WTC11 (cell line): ENCODE measurements around the gene PPIH.

Source experiments
- CTCF ChIP-seq: fragments of 200-600 bp; IDR thresholded peaks from 2 replicates; pipeline ENCODE4 v1.8.0; 2022; ENCODE audit warnings: antibody characterized with exemption
- ELF4 ChIP-seq: sonication (generic); formaldehyde crosslinking; IDR thresholded peaks from 2 replicates; pipeline ENCODE4 v1.8.1; 2022; ENCODE audit warnings: low read depth, mild to moderate bottlenecking, moderate library complexity, missing genetic modification reagents
- FOXK1 ChIP-seq: sonication (generic); formaldehyde crosslinking; IDR thresholded peaks from 2 replicates; pipeline ENCODE4 v1.8.0; 2022; ENCODE audit warnings: mild to moderate bottlenecking, moderate library complexity, missing genetic modification reagents
- JUN ChIP-seq: sonication (generic); formaldehyde crosslinking; IDR thresholded peaks from 2 replicates; pipeline ENCODE4 v1.8.0; 2023; ENCODE audit warnings: mild to moderate bottlenecking, missing genetic modification reagents
- RELA ChIP-seq: sonication (generic); formaldehyde crosslinking; IDR thresholded peaks from 2 replicates; pipeline ENCODE4 v1.8.1; 2022; ENCODE audit warnings: missing genetic modification reagents, mild to moderate bottlenecking, borderline replicate concordance
- TP53 ChIP-seq: sonication (generic); formaldehyde crosslinking; IDR thresholded peaks from 2 replicates; pipeline ENCODE4 v1.8.1; 2023; ENCODE audit warnings: mild to moderate bottlenecking, missing genetic modification reagents
- ZNF121 ChIP-seq: sonication (generic); formaldehyde crosslinking; IDR thresholded peaks from 2 replicates; pipeline ENCODE4 v1.8.0; 2023; ENCODE audit warnings: missing genetic modification reagents
- ZNF232 ChIP-seq: sonication (generic); formaldehyde crosslinking; IDR thresholded peaks from 2 replicates; pipeline ENCODE4 v1.8.0; 2022; ENCODE audit warnings: mild to moderate bottlenecking, missing genetic modification reagents
- ZNF281 ChIP-seq: sonication (generic); formaldehyde crosslinking; IDR thresholded peaks from 2 replicates; pipeline ENCODE4 v1.8.0; 2023; ENCODE audit warnings: mild to moderate bottlenecking, missing genetic modification reagents
- TF ChIP-seq, protein P1 (sequence below): sonication (generic); formaldehyde crosslinking; IDR thresholded peaks from 2 replicates; pipeline ENCODE4 v1.8.1; 2022; ENCODE audit warnings: low read depth, missing genetic modification reagents, borderline replicate concordance
- TF ChIP-seq, protein P2 (sequence below): sonication (generic); formaldehyde crosslinking; IDR thresholded peaks from 2 replicates; pipeline ENCODE4 v1.8.0; 2023; ENCODE audit warnings: missing genetic modification reagents
- TF ChIP-seq, protein P3 (sequence below): sonication (generic); formaldehyde crosslinking; IDR thresholded peaks from 2 replicates; pipeline ENCODE4 v1.8.0; 2022; ENCODE audit warnings: mild to moderate bottlenecking, missing genetic modification reagents
- TF ChIP-seq, protein P4 (sequence below): sonication (generic); formaldehyde crosslinking; IDR thresholded peaks from 2 replicates; pipeline ENCODE4 v1.8.0; 2023; ENCODE audit warnings: missing genetic modification reagents, mild to moderate bottlenecking, borderline replicate concordance

DNA sequence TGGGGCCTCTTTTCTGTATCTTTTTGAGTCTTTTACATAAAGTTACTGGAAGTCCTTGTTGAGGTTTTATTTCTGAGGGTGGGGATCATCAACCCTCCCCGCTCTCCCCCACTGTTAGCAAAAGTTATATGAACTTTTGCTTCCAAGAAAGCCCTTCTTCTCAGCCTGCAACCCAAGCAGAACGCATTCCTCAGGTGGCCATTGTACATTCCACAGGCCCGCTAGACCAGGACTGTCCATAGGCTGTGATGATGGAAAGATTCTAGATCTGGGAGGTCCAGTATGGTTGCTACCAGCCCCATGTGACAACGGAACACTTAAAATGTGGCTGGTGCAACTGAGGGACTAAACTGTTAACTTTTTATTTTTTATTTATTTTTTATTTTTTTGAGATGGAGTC, 12.2 kb downstream of the PPIH start:
- TF ChIP-seq JUN (CRISPR knock-in tag) (no peak), CTCF (no peak), ELF4 (CRISPR knock-in tag) (no peak), ZNF232 (no peak), TP53 (CRISPR knock-in tag) (no peak), RELA (CRISPR knock-in tag) (no peak), FOXK1 (CRISPR knock-in tag) (no peak), ZNF121 (CRISPR knock-in tag) (no peak), ZNF281 (CRISPR knock-in tag) (no peak)
- TF ChIP-seq, protein P1, sequence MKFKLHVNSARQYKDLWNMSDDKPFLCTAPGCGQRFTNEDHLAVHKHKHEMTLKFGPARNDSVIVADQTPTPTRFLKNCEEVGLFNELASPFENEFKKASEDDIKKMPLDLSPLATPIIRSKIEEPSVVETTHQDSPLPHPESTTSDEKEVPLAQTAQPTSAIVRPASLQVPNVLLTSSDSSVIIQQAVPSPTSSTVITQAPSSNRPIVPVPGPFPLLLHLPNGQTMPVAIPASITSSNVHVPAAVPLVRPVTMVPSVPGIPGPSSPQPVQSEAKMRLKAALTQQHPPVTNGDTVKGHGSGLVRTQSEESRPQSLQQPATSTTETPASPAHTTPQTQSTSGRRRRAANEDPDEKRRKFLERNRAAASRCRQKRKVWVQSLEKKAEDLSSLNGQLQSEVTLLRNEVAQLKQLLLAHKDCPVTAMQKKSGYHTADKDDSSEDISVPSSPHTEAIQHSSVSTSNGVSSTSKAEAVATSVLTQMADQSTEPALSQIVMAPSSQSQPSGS (CRISPR knock-in tag): no peak
- TF ChIP-seq, protein P2, sequence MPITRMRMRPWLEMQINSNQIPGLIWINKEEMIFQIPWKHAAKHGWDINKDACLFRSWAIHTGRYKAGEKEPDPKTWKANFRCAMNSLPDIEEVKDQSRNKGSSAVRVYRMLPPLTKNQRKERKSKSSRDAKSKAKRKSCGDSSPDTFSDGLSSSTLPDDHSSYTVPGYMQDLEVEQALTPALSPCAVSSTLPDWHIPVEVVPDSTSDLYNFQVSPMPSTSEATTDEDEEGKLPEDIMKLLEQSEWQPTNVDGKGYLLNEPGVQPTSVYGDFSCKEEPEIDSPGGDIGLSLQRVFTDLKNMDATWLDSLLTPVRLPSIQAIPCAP (CRISPR knock-in tag): no peak
- TF ChIP-seq, protein P3, sequence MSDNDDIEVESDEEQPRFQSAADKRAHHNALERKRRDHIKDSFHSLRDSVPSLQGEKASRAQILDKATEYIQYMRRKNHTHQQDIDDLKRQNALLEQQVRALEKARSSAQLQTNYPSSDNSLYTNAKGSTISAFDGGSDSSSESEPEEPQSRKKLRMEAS (CRISPR knock-in tag): no peak
- TF ChIP-seq, protein P4, sequence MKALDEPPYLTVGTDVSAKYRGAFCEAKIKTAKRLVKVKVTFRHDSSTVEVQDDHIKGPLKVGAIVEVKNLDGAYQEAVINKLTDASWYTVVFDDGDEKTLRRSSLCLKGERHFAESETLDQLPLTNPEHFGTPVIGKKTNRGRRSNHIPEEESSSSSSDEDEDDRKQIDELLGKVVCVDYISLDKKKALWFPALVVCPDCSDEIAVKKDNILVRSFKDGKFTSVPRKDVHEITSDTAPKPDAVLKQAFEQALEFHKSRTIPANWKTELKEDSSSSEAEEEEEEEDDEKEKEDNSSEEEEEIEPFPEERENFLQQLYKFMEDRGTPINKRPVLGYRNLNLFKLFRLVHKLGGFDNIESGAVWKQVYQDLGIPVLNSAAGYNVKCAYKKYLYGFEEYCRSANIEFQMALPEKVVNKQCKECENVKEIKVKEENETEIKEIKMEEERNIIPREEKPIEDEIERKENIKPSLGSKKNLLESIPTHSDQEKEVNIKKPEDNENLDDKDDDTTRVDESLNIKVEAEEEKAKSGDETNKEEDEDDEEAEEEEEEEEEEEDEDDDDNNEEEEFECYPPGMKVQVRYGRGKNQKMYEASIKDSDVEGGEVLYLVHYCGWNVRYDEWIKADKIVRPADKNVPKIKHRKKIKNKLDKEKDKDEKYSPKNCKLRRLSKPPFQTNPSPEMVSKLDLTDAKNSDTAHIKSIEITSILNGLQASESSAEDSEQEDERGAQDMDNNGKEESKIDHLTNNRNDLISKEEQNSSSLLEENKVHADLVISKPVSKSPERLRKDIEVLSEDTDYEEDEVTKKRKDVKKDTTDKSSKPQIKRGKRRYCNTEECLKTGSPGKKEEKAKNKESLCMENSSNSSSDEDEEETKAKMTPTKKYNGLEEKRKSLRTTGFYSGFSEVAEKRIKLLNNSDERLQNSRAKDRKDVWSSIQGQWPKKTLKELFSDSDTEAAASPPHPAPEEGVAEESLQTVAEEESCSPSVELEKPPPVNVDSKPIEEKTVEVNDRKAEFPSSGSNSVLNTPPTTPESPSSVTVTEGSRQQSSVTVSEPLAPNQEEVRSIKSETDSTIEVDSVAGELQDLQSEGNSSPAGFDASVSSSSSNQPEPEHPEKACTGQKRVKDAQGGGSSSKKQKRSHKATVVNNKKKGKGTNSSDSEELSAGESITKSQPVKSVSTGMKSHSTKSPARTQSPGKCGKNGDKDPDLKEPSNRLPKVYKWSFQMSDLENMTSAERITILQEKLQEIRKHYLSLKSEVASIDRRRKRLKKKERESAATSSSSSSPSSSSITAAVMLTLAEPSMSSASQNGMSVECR (CRISPR knock-in tag): no peak
